Measurements from ENCODE around the gene MISP. TPM values are rescaled to one million over a fixed set of nuclear protein-coding genes. Genes with fewer than 3 reads are reported as not detected.

MISP gene
- total RNA-seq, 1 donor from 2014 or later: not detected

- DNase-seq (ENCODE audit: low spot score in 2 of 2): no peak
- no peak for TF ChIP-seq CTCF (IDR thresholded peaks at IDR 0.05)
- Histone ChIP-seq H3K36me3 (peaks cover 0 to 6% of the 10 kb centered on the region in 2 donors), H3K9me3 (peaks cover 0 to 25% of the 10 kb centered on the region in 2 donors), H3K4me1 (no peaks in the 10 kb centered on the region), H3K27me3 (peaks cover 3% of the 10 kb centered on the region), H3K4me3 (no peak overlapping the region), H3K27ac (no peak overlapping the region)
- intact Hi-C loops (cut with DNase I): no loop called here
These were observed 3.3 kb upstream of the MISP start for GRCh38 chr19:747432-748273.

GRCh38 chr19:748274-748598 is 2.7 kb upstream of the MISP start:
- TF ChIP-seq CTCF (IDR thresholded peaks at IDR 0.05): no peak
- peaks cover 3% of the 10 kb centered on the region for H3K27me3 ChIP-seq
- no peak for DNase-seq (ENCODE audit: low spot score in 2 of 2)
- intact Hi-C loops (cut with DNase I): no loop called here
- H3K9me3 ChIP-seq: peaks cover 0 to 25% of the 10 kb centered on the region in 2 donors
- H3K4me3 ChIP-seq: no peak overlapping the region
- no peaks in the 10 kb centered on the region for H3K4me1 ChIP-seq
- H3K27ac ChIP-seq: no peak overlapping the region
- H3K36me3 ChIP-seq: peaks cover 0 to 6% of the 10 kb centered on the region in 2 donors

- TF ChIP-seq CTCF (IDR thresholded peaks at IDR 0.05): no peak
- H3K4me3 ChIP-seq: no peak overlapping the region
- H3K4me1 ChIP-seq: no peaks in the 10 kb centered on the region
- no peak for DNase-seq (ENCODE audit: low spot score in 2 of 2)
- peaks cover 3% of the 10 kb centered on the region for H3K27me3 ChIP-seq
- peaks cover 0 to 6% of the 10 kb centered on the region in 2 donors for H3K36me3 ChIP-seq
- intact Hi-C loops (cut with DNase I): no loop called here
- peaks cover 0 to 11% of the 10 kb centered on the region in 2 donors for H3K9me3 ChIP-seq
- H3K27ac ChIP-seq: no peak overlapping the region
These were observed 1.1 kb upstream of the MISP start for GRCh38 chr19:749811-750210.

- peaks cover 3% of the 10 kb centered on the region for H3K27me3 ChIP-seq
- H3K9me3 ChIP-seq: peaks cover 0 to 7% of the 10 kb centered on the region in 2 donors
- intact Hi-C loops (cut with DNase I): no loop called here
- H3K4me3 ChIP-seq: no peak overlapping the region
- DNase-seq (ENCODE audit: low spot score in 2 of 2): no peak
- H3K4me1 ChIP-seq: no peaks in the 10 kb centered on the region
- H3K36me3 ChIP-seq: peaks cover 0 to 1% of the 10 kb centered on the region in 2 donors
- TF ChIP-seq CTCF (IDR thresholded peaks at IDR 0.05): no peak
- no peak overlapping the region for H3K27ac ChIP-seq
These were observed 809 bp downstream of the MISP start for GRCh38 chr19:751501-752341.

- intact Hi-C loops (cut with DNase I): no loop called here
- no peak for DNase-seq (ENCODE audit: low spot score in 2 of 2)
- H3K36me3 ChIP-seq: no peaks in the 10 kb centered on the region
- peaks cover 0 to 2% of the 10 kb centered on the region in 2 donors for H3K9me3 ChIP-seq
- no peaks in the 10 kb centered on the region for H3K4me1 ChIP-seq
- peaks cover 3% of the 10 kb centered on the region for H3K27me3 ChIP-seq
- H3K4me3 ChIP-seq: no peak overlapping the region
- no peak for TF ChIP-seq CTCF (IDR thresholded peaks at IDR 0.05)
- H3K27ac ChIP-seq: no peak overlapping the region
These were observed 2.0 kb downstream of the MISP start for GRCh38 chr19:752652-753517.
